HepG2 (cell line): ENCODE results near the gene TYW1. TPM values are rescaled to one million over a fixed set of nuclear protein-coding genes. Genes with fewer than 3 reads are reported as not detected.
"Not testable (repeated sequence)": the region's sequence is repeated elsewhere in the genome, so short reads cannot be mapped to it uniquely, and the experiment has no call there.

Source experiments
- ATAC-seq: fragments of 200-7000 bp; cut with Tn5 transposase; 3 replicates; pipeline ENCODE4 v1.9.1; 2020; ENCODE audit warnings: mild to moderate bottlenecking, moderate library complexity
- BruUV-seq: library from RNA; stranded (reverse); fragments of 400-500 nt; replicated peaks from 2 replicates; lab custom pipeline; 2021; lab: Mats Ljungman, UMichigan
- CTCF ChIA-PET: fragments of 300-600 bp; formaldehyde crosslinking; extraction: SDS; loops from one replicate; lab custom pipeline; 2021; ENCODE audit warnings: low total read pairs, inconsistent platforms, low intra/inter-chr PET ratio; lab: Yijun Ruan, JAX
- POLR2A ChIA-PET: fragments of 350-600 bp; sonication (Branson Sonifier 250); formaldehyde crosslinking; loops from one replicate; lab custom pipeline; 2020; ENCODE audit warnings: antibody characterized with exemption, inconsistent platforms; lab: Yijun Ruan, JAX
- DNase-seq: peaks from one replicate; pipeline ENCODE4 v3.0.0-alpha.2; 2015; ENCODE audit warnings: low spot score
- FAIRE-seq: peaks from 3 replicates; lab custom pipeline; 2011; peaks lifted over from hg19 to GRCh38; lab: Jason Lieb, UNC
- H2AFZ ChIP-seq: one replicate; pipeline ENCODE4 v1.6.1; 2011; ENCODE audit warnings: low read length, inconsistent platforms
- H3K27ac ChIP-seq: fragments of 300-600 bp; 3 replicates; pipeline ENCODE4 v1.8.0; 2011; ENCODE audit warnings: mixed run types, mild to moderate bottlenecking, mixed read lengths, low read length, inconsistent platforms; ENCODE audit not compliant: insufficient read depth; ENCODE audit errors: extremely low read length
- H3K27me3 ChIP-seq, 2 experiments: fragments of 200-600 bp in 1 of 2; 2 replicates in 1 of 2; 3 replicates in 1 of 2; pipeline versions ENCODE4 v1.6.0 to v1.8.0; 2011; ENCODE audit warnings: low read length in 2 of 2, mild to moderate bottlenecking in 2 of 2, moderate library complexity in 2 of 2, inconsistent platforms in 1 of 2; ENCODE audit not compliant: insufficient read depth in 2 of 2, control insufficient read depth in 1 of 2
- H3K36me3 ChIP-seq, 2 experiments: fragments of 200-600 bp in 1 of 2; replicated peaks in 1 of 2; 2 replicates in 1 of 2; 3 replicates in 1 of 2; pipeline versions ENCODE4 v1.5.1 to v1.8.0; 2011; ENCODE audit warnings: low read length in 2 of 2, inconsistent platforms in 1 of 2; ENCODE audit not compliant: insufficient read depth in 2 of 2, control insufficient read depth in 1 of 2
- H3K4me1 ChIP-seq: 2 replicates; pipeline ENCODE4 v1.5.1; 2012; ENCODE audit warnings: low read length, inconsistent platforms; ENCODE audit not compliant: insufficient read depth
- H3K4me2 ChIP-seq: 2 replicates; pipeline ENCODE4 v1.6.0; 2011; ENCODE audit warnings: low read depth, low read length, inconsistent platforms
- H3K4me3 ChIP-seq, 3 experiments: fragments of 200-600 bp in 1 of 3; sonication (generic), shearing (Covaris generic) in 1 of 3; replicated peaks in 1 of 3; 2 replicates each; pipeline ENCODE4 v1.5.1; 2011 to 2016; ENCODE audit warnings: low read length in 3 of 3, inconsistent platforms in 2 of 3, low read depth in 2 of 3, mild to moderate bottlenecking in 2 of 3, control low read depth in 1 of 3, mixed read lengths in 1 of 3; ENCODE audit not compliant: insufficient read depth in 1 of 3
- H3K79me2 ChIP-seq: one replicate; pipeline ENCODE4 v1.6.1; 2011; ENCODE audit warnings: low read length, inconsistent platforms; ENCODE audit not compliant: insufficient read depth
- H3K9ac ChIP-seq: 2 replicates; pipeline ENCODE4 v1.6.0; 2011; ENCODE audit warnings: mild to moderate bottlenecking, low read depth, low read length, inconsistent platforms; ENCODE audit not compliant: insufficient read depth
- H3K9me3 ChIP-seq: 2 replicates; pipeline ENCODE4 v1.5.1; 2012; ENCODE audit warnings: mild to moderate bottlenecking, low read length
- H4K20me1 ChIP-seq: 2 replicates; pipeline ENCODE4 v1.6.0; 2011; ENCODE audit warnings: inconsistent platforms, mild to moderate bottlenecking, low read length, moderate library complexity; ENCODE audit not compliant: insufficient read depth
- MAFF ChIP-seq: IDR thresholded peaks from 2 replicates; pipeline ENCODE4 v1.6.1; 2011; ENCODE audit warnings: low read depth, low read length, improper control_type of control experiment
- MAFK ChIP-seq, 2 experiments: IDR thresholded peaks in 1 of 2; conservative IDR thresholded peaks in 1 of 2; 2 replicates each; pipeline ENCODE4 v1.6.1; 2011; ENCODE audit warnings: improper control_type of control experiment in 2 of 2, low read length in 2 of 2
- WGBS: methylation state at CpG from one replicate; pipeline ENCODE4 v1.1.6; 2017; ENCODE audit warnings: low lambda C conversion rate; 5-methylcytosine and 5-hydroxymethylcytosine counted together
- in situ Hi-C: cut with HindIII; loops from 2 replicates; pipeline ENCODE4 v1.10.0; 2017; ENCODE audit warnings: low pct_unique_long_range_greater_than_20kb; ENCODE audit not compliant: extremely low pct_ligation_motif_present
- intact Hi-C: fragments of 100-400 bp; cut with micrococcal nuclease; formaldehyde crosslinking; loops from one replicate; pipeline ENCODE4 v1.10.0; 2022; ENCODE audit not compliant: unreplicated experiment
- polyA plus RNA-seq, 8 experiments: library from polyadenylated mRNA; depleted of rRNA in 3 of 8; stranded (reverse) in 7 of 8; unstranded in 1 of 8; fragments of >200 nt; fragmentation: Illumina TruSeq in 4 of 8; extraction: Trizol in 4 of 8; gene quantifications; 2 replicates each; pipeline versions ENCODE4 v1.2.1 to v1.2.3, GENCODE V29; 2011 to 2016; ENCODE audit warnings: low read depth in 4 of 8, missing spikeins in 1 of 8, mixed read lengths in 1 of 8; ENCODE audit not compliant: insufficient read depth in 1 of 8
- total RNA-seq, 5 experiments: library from RNA; depleted of rRNA; stranded (reverse); fragments of >200 nt; fragmentation: Illumina TruSeq; extraction: Trizol; gene quantifications; 2 replicates each; pipeline ENCODE4 v1.2.3, GENCODE V29; 2016; ENCODE audit warnings: low read depth in 1 of 5

The TYW1 gene
- total and polyA plus RNA-seq, 2 of the 13 experiments (the other 11 are each of a cell fraction or from before 2014, with no cell fraction given), result 8.6 to 17.6 TPM

DNA sequence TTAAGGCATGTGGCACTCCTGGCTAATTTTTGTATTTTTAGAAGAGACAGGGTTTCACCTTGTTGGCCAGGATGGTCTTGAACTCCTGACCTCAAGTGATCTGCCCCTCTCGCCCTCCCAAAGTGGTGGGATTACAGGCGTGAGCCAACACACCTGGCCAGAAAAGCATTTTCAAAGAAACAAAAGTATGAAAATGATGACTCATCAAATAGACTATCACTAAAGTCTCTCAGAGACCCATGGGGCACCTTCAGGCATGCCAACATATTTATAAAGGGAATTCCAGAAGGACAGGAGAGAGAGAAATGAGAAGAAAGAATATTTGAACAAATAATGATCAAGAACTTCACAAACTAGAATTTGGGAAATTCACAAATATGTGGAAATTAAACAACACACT, 114.7 kb downstream of the TYW1 start:
- DNase-seq, intact Hi-C loops, H4K20me1 ChIP-seq, ATAC-seq, H3K9ac ChIP-seq, H3K4me2 ChIP-seq, FAIRE-seq, in situ Hi-C loops, BruUV-seq, H3K79me2 ChIP-seq, H3K4me3 ChIP-seq, H3K4me1 ChIP-seq, CTCF ChIA-PET, H3K36me3 ChIP-seq, H3K9me3 ChIP-seq, H3K27me3 ChIP-seq, POLR2A ChIA-PET, H2AFZ ChIP-seq, H3K27ac ChIP-seq: not testable (repeated sequence)
- 97% methylated on average over 2 of the region's 2 CpGs for WGBS
- peak; percentile 94 for TF ChIP-seq MAFF
- peak; percentile 87 to 93 for TF ChIP-seq MAFK (conservative IDR thresholded peaks at IDR 0.05 in 1 of 2, IDR thresholded peaks at IDR 0.05 in 1 of 2; ENCODE audit: low read length in 2 of 2)

DNA sequence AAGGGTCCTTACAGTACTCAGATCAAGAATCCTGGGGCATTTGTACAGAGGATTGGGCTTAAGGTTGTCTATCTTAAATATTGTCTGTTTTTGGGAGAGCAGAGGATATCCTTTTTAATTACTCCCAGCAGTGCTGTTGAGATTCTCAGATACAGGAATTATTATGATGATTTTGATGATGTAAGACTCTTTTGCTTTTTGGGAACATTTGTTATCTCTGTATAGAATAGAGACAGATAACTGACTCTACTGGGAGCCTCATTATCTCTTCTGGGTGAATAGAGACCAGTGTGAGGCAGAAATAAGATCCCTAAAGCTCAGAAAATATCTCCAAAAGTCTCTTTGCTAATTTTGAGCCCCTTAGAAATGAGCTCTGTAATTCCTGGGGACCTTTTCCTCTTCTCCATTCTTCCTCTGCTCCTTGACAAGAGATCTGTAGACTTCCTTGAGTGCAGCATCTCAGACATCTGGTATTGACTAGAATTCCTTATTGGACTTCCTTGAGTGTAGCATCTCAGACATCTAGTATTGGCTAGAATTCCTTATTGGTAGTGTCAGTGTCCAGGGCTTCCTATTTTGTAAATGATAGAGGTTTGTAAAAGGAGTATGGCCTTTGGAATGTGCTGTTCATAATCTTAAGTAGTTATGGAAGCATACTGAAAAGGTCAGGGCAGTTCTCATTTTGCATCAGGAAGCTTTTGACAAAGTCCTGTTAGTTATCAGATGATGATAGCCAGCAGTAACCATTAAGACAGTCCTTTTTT, 118.0 kb downstream of the TYW1 start:
- H3K27ac ChIP-seq, result not testable (repeated sequence)

DNA sequence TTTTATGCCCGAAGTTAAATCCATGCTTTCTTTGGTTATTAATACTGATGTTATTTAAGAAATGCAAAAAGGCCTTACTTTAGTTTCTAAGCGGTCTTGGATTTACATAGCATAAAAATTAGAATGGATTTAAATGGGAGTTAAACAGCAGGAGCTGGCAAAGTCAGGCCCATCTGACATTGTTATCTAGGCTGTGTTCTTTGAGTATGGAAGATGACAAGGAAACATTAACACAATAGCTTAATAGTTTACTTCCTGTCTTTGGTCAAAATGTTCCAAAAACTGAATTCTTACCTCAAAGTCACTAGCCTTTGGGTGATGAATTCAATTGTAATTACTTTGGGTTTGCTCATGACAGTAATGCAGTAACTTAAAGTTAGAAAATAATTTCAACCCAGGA, 123.9 kb downstream of the TYW1 start:
- BruUV-seq, in situ Hi-C loops, intact Hi-C loops, POLR2A ChIA-PET, H3K36me3 ChIP-seq, H4K20me1 ChIP-seq, H3K9ac ChIP-seq, FAIRE-seq, DNase-seq, H3K9me3 ChIP-seq, H3K27ac ChIP-seq, CTCF ChIA-PET, H3K4me2 ChIP-seq, ATAC-seq, H2AFZ ChIP-seq, H3K4me1 ChIP-seq, H3K79me2 ChIP-seq, H3K4me3 ChIP-seq, H3K27me3 ChIP-seq: not testable (repeated sequence)
- 94% methylated on average over 2 of the region's 2 CpGs for WGBS

More for the DNA sequence above, 118.0 kb downstream of the TYW1 start:
- H3K9me3 ChIP-seq, CTCF ChIA-PET, H2AFZ ChIP-seq, BruUV-seq, FAIRE-seq, H3K27me3 ChIP-seq, ATAC-seq, DNase-seq, H3K4me1 ChIP-seq, H3K4me2 ChIP-seq, intact Hi-C loops, H3K9ac ChIP-seq, H4K20me1 ChIP-seq, H3K36me3 ChIP-seq, in situ Hi-C loops, H3K79me2 ChIP-seq, H3K4me3 ChIP-seq: not testable (repeated sequence)
- POLR2A ChIA-PET, result interaction anchor here (0.5 kb wide), 1 partner anchor 42 kb away, joined by 3 read pairs; no protein-coding TSS in a partner anchor
